HCT116 (cell line): ENCODE results near the gene GOLGA6L22. TPM values are rescaled to one million over a fixed set of nuclear protein-coding genes. Genes with fewer than 3 reads are reported as not detected.
"Not testable (repeated sequence)": the region's sequence is repeated elsewhere in the genome, so short reads cannot be mapped to it uniquely, and the experiment has no call there.

Experiments used
- ATAC-seq: fragments of 200-7000 bp; cut with Tn5 transposase; 2 replicates; pipeline ENCODE4 v1.9.1; 2020; ENCODE audit warnings: mild to moderate bottlenecking, moderate library complexity
- Bru-seq: library from RNA; stranded (reverse); fragments of 400-500 nt; gene quantifications from one replicate; lab custom pipeline; 2021; lab: Mats Ljungman, UMichigan
- BruChase-seq, 2 experiments: library from RNA; stranded (reverse); fragments of 400-500 nt; gene quantifications; one replicate each; lab custom pipeline; 2021; lab: Mats Ljungman, UMichigan
- BruUV-seq: library from RNA; stranded (reverse); fragments of 400-500 nt; replicated peaks from 2 replicates; lab custom pipeline; 2021; lab: Mats Ljungman, UMichigan
- CTCF ChIA-PET: fragments of 300-600 bp; sonication (Branson Sonifier 250); formaldehyde crosslinking; loops from one replicate; lab custom pipeline; 2021; ENCODE audit warnings: antibody characterized with exemption; lab: Charles Lee
- POLR2A ChIA-PET: fragments of 300-600, 350-600 bp; sonication (Branson Sonifier 250); formaldehyde crosslinking; loops from one replicate; lab custom pipeline; 2021; ENCODE audit warnings: antibody characterized with exemption; lab: Charles Lee
- RAD21 ChIA-PET, 2 experiments: fragments of 300-600 bp; sonication (Branson Sonifier 250); formaldehyde crosslinking; loops; one replicate each; lab custom pipeline; 2023; ENCODE audit warnings: low total read pairs in 2 of 2; ENCODE audit not compliant: uncharacterized antibody in 2 of 2, unreplicated experiment in 2 of 2, low non-redundant PET in 1 of 2; lab: Charles Lee
- DNase-seq: peaks from one replicate; pipeline ENCODE4 v3.0.0-alpha.2; 2010; ENCODE audit warnings: low read depth, low spot score
- H2AFZ ChIP-seq: fragments of 200-600 bp; shearing (Covaris generic), sonication (generic); 2 replicates; pipeline ENCODE4 v1.6.1; 2017; ENCODE audit warnings: low read depth, mixed run types, mixed read lengths, antibody characterized with exemption, low read length; ENCODE audit not compliant: poor library complexity, severe bottlenecking
- H3K27ac ChIP-seq: 2 replicates; pipeline ENCODE4 v1.5.1; 2012; ENCODE audit warnings: low read depth, low read length
- H3K27me3 ChIP-seq: fragments of 200-600 bp; sonication (generic); 2 replicates; pipeline ENCODE4 v1.6.1; 2016; ENCODE audit warnings: mixed run types, low read length, mixed read lengths; ENCODE audit not compliant: insufficient read depth
- H3K36me3 ChIP-seq, 2 experiments: fragments of 200-500 bp in 1 of 2; fragments of 200-600 bp in 1 of 2; sonication (Bioruptor generic) in 1 of 2; sonication (generic) in 1 of 2; 2 replicates each; pipeline versions ENCODE4 v1.5.1 to v1.6.1; 2014 to 2016; ENCODE audit warnings: low read length in 2 of 2, inconsistent platforms in 1 of 2, mixed read lengths in 1 of 2, mixed run types in 1 of 2; ENCODE audit not compliant: insufficient read depth in 2 of 2, control insufficient read depth in 1 of 2
- H3K4me1 ChIP-seq, 2 experiments: fragments of 200-600 bp in 1 of 2; sonication (generic) in 1 of 2; 2 replicates each; pipeline versions ENCODE4 v1.5.1 to v1.6.1; 2012 to 2017; ENCODE audit warnings: low read length in 2 of 2, inconsistent platforms in 1 of 2, mild to moderate bottlenecking in 1 of 2, mixed read lengths in 1 of 2, mixed run types in 1 of 2, moderate library complexity in 1 of 2; ENCODE audit not compliant: insufficient read depth in 2 of 2, control insufficient read depth in 1 of 2
- H3K4me2 ChIP-seq: fragments of 200-600 bp; sonication (generic); 2 replicates; pipeline ENCODE4 v1.6.1; 2017; ENCODE audit warnings: mixed run types, low read length, mixed read lengths
- H3K4me3 ChIP-seq, 2 experiments: fragments of 200-600 bp in 1 of 2; sonication (generic) in 1 of 2; replicated peaks in 1 of 2; 2 replicates each; pipeline ENCODE4 v1.5.1; 2011 to 2016; ENCODE audit warnings: low read length in 2 of 2, control low read depth in 1 of 2, low read depth in 1 of 2, mild to moderate bottlenecking in 1 of 2, mixed read lengths in 1 of 2, mixed run types in 1 of 2
- H3K79me2 ChIP-seq: fragments of 200-600 bp; sonication (generic); 2 replicates; pipeline ENCODE4 v1.6.1; 2017; ENCODE audit warnings: mild to moderate bottlenecking, mixed run types, low read length, moderate library complexity, mixed read lengths; ENCODE audit not compliant: insufficient read depth
- H3K9ac ChIP-seq: fragments of 200-600 bp; sonication (generic); 2 replicates; pipeline ENCODE4 v1.6.1; 2016; ENCODE audit warnings: low read length, mixed read lengths
- H3K9me2 ChIP-seq: fragments of 200-600 bp; sonication (generic), shearing (Covaris generic); 2 replicates; pipeline ENCODE4 v1.6.1; 2017; ENCODE audit warnings: mixed run types, mild to moderate bottlenecking, moderate library complexity; ENCODE audit not compliant: insufficient read depth
- H3K9me3 ChIP-seq, 2 experiments: fragments of 200-500 bp in 1 of 2; fragments of 200-600 bp in 1 of 2; sonication (Bioruptor generic) in 1 of 2; sonication (generic) in 1 of 2; 2 replicates each; pipeline ENCODE4 v1.6.1; 2014 to 2017; ENCODE audit warnings: low read length in 2 of 2, mixed read lengths in 2 of 2, inconsistent platforms in 1 of 2, low read depth in 1 of 2, mild to moderate bottlenecking in 1 of 2, mixed run types in 1 of 2, moderate library complexity in 1 of 2; ENCODE audit not compliant: control insufficient read depth in 1 of 2, insufficient read depth in 1 of 2
- H4K20me1 ChIP-seq: fragments of 200-600 bp; sonication (generic), shearing (Covaris generic); 2 replicates; pipeline ENCODE4 v1.6.1; 2017; ENCODE audit warnings: mixed run types, mild to moderate bottlenecking, moderate library complexity; ENCODE audit not compliant: insufficient read depth
- intact Hi-C: fragments of 100-400 bp; cut with micrococcal nuclease; formaldehyde crosslinking; loops from 2 replicates; pipeline ENCODE4 v1.10.0; 2022
- long read RNA-seq: library from polyadenylated mRNA; unstranded; transcript quantifications from one replicate; pipeline ENCODE4 v2.0.0, GENCODE V29; 2021; ENCODE audit not compliant: unreplicated experiment
- polyA plus RNA-seq: library from polyadenylated mRNA; unstranded; fragments of >200 nt; gene quantifications from 2 replicates; pipeline ENCODE4 v1.2.1, GENCODE V29; 2012; ENCODE audit warnings: missing spikeins
- total RNA-seq: library from RNA; stranded (reverse); gene quantifications from one replicate; pipeline ENCODE4 v1.2.1, GENCODE V29; 2021; ENCODE audit not compliant: unreplicated experiment

Gene GOLGA6L22
- total RNA-seq (not detected), Bru-seq, nascent RNA (not detected), BruChase-seq, experiment 1, labeled RNA remaining after a 6-hour chase (not detected), BruChase-seq, experiment 2, labeled RNA remaining after a 2-hour chase (not detected)
- polyA plus RNA-seq = not detected in 2 replicates
- long read RNA-seq = 0 reads

- H2AFZ ChIP-seq, H3K4me2 ChIP-seq, CTCF ChIA-PET, H3K27ac ChIP-seq, H3K9me3 ChIP-seq, BruUV-seq, POLR2A ChIA-PET, RAD21 ChIA-PET, H3K9me2 ChIP-seq, H3K36me3 ChIP-seq, intact Hi-C loops, ATAC-seq, H3K4me3 ChIP-seq, DNase-seq, H3K27me3 ChIP-seq, H3K79me2 ChIP-seq, H4K20me1 ChIP-seq, H3K9ac ChIP-seq, H3K4me1 ChIP-seq: not testable (repeated sequence)
Observed at GRCh38 chr15:22458603-22459002, at the start of gene GOLGA6L22. Gene GOLGA6L22 (plus strand): TSS chr15:22458903. CDS start chr15:22458994, 91 bp downstream.

DNA sequence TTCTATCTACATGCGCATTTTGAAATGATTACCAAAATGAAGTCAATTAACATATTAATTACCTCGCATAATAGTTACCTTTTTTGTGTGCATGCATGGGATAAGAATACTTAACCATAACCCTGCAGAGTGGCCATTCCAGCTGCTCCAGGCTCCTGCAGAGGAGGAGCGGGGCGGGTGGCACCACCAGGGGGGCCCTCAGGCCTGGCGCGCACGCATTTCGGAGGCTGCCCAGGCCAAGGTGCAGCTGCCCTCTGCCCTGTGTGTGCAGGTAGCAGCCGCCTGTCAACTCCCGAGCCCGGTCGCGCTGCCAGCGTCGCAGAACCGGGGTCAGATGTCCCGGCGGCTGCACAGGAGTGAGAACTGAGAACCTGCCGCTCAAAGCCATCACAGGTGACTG lies 41.4 kb upstream of the GOLGA6L22 start:
- H3K79me2 ChIP-seq, H3K9ac ChIP-seq, POLR2A ChIA-PET, H3K4me2 ChIP-seq, RAD21 ChIA-PET, DNase-seq, H3K27ac ChIP-seq, H3K9me3 ChIP-seq, H4K20me1 ChIP-seq, H3K27me3 ChIP-seq, BruUV-seq, H3K36me3 ChIP-seq, H3K4me1 ChIP-seq, intact Hi-C loops, H3K4me3 ChIP-seq, H2AFZ ChIP-seq, ATAC-seq, H3K9me2 ChIP-seq, CTCF ChIA-PET: not testable (repeated sequence)

DNA sequence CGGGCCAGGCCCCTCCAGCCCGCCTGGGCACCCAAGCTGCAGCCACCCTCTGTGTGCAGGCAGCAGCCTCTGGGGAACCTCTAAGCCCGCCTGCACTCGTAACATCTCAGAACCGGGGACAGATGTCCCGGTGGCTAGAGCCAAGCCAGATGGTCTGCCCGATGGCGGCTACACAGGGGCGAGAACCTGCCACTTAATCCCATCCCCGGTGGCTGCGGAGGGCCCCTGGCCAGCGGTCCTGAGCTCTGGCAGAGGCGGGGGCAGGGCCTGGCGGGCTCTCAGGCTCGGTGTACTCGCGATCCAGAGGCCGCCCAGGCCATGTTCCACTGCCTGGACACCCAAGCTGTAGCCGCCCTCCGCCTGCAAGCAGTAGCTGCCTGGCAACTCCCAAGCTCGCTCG lies 40.9 kb upstream of the GOLGA6L22 start:
- ATAC-seq, H3K9me3 ChIP-seq, H2AFZ ChIP-seq, H3K79me2 ChIP-seq, intact Hi-C loops, H3K9ac ChIP-seq, POLR2A ChIA-PET, RAD21 ChIA-PET, H3K4me2 ChIP-seq, CTCF ChIA-PET, BruUV-seq, H3K4me3 ChIP-seq, H3K4me1 ChIP-seq, H3K36me3 ChIP-seq, H4K20me1 ChIP-seq, H3K9me2 ChIP-seq, H3K27ac ChIP-seq, H3K27me3 ChIP-seq, DNase-seq: not testable (repeated sequence)

DNA sequence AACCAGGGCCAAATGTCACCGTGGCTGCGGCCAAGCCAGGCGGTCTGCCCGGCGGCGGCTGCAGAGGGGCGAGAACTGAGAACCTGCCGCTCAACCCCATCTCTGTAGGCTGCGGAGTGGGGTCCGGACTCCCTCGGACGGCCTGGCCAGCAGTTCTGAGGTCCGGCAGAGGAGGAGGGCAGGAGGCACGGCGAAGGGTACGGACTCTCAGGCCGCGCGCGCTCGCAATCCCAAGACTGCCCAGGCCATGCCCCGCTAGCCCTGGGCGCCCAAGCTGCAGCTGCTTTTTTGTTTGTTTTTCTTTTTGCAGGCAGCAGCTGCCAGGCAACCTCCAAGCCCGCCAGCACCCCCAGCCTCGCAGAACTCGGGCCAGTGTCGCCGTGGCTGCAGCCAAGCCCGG lies 40.5 kb upstream of the GOLGA6L22 start:
- intact Hi-C loops, CTCF ChIA-PET: not testable (repeated sequence)

More for the DNA sequence above, 40.5 kb upstream of the GOLGA6L22 start:
- DNase-seq, H3K27me3 ChIP-seq, ATAC-seq, BruUV-seq, H3K9ac ChIP-seq, H3K9me3 ChIP-seq, RAD21 ChIA-PET, H3K36me3 ChIP-seq, H3K79me2 ChIP-seq, POLR2A ChIA-PET, H3K9me2 ChIP-seq, H3K4me3 ChIP-seq, H3K4me2 ChIP-seq, H3K27ac ChIP-seq, H2AFZ ChIP-seq, H4K20me1 ChIP-seq, H3K4me1 ChIP-seq: not testable (repeated sequence)
